Measurements from ENCODE around the gene SIGLEC11.

- TF ChIP-seq POLR2A (IDR thresholded peaks at IDR 0.05) (no peak), POLR2AphosphoS5 (IDR thresholded peaks at IDR 0.05) (no peak), CTCF (IDR thresholded peaks at IDR 0.05) (no peak), EP300 (IDR thresholded peaks at IDR 0.05) (no peak)
Measured at GRCh38 chr19:49908480-49909420, 52.2 kb downstream of the SIGLEC11 start.
